Activated CD8-positive, alpha-beta memory T cell treated with anti-CD3 and anti-CD28 coated beads, Interleukin-2, amount 10 ng/mL, durations not matched to agents 7 days and 5 days (primary cell): Measurements from ENCODE around the gene HGD. TPM values are rescaled to one million over a fixed set of nuclear protein-coding genes. Genes with fewer than 3 reads are reported as not detected.

Experiments used
- ATAC-seq: fragments of 150-1000 bp; cut with Tn5 transposase; one replicate; pipeline ENCODE4 v1.10.0; 2021; ENCODE audit warnings: moderate library complexity
- CTCF ChIA-PET: fragments of 350-600 bp; sonication (Branson Sonifier 250); formaldehyde crosslinking; loops from one replicate; lab custom pipeline; 2021; ENCODE audit warnings: antibody characterized with exemption; lab: Charles Lee
- DNase-seq: peaks from one replicate; pipeline ENCODE4 v3.0.0-alpha.2; 2020
- H3K27ac Mint-ChIP-seq: one replicate; pipeline ENCODE4 v1.8.0; 2021; ENCODE audit warnings: mild to moderate bottlenecking, mixed read lengths
- H3K27me3 Mint-ChIP-seq: one replicate; pipeline ENCODE4 v1.8.0; 2021; ENCODE audit warnings: mixed read lengths
- H3K36me3 Mint-ChIP-seq: one replicate; pipeline ENCODE4 v1.8.0; 2021; ENCODE audit warnings: mild to moderate bottlenecking, mixed read lengths
- H3K4me1 Mint-ChIP-seq: one replicate; pipeline ENCODE4 v1.8.0; 2021; ENCODE audit warnings: mixed read lengths
- H3K4me3 Mint-ChIP-seq: one replicate; pipeline ENCODE4 v1.8.0; 2021; ENCODE audit warnings: mild to moderate bottlenecking, moderate library complexity, mixed read lengths
- H3K9me3 Mint-ChIP-seq: one replicate; pipeline ENCODE4 v1.8.0; 2022; ENCODE audit warnings: low read depth, mixed read lengths
- total RNA-seq, 2 experiments: library from RNA; stranded (reverse); gene quantifications; one replicate each; pipeline ENCODE4 v1.2.3, GENCODE V29; 2021

Gene HGD
- total RNA-seq, 2 experiments from 2014 or later = 0.23 to 0.49 TPM

GRCh38 chr3:120604784-120605183, 77.3 kb downstream of the HGD start:
- no peaks in the 10 kb centered on the region for H3K9me3 Mint-ChIP-seq
- no peak for ATAC-seq

GRCh38 chr3:120604382-120604781, 77.7 kb downstream of the HGD start:
- H3K9me3 Mint-ChIP-seq = no peaks in the 10 kb centered on the region
- no peaks in the 10 kb centered on the region for H3K27me3 Mint-ChIP-seq
- no peak overlapping the region for H3K27ac Mint-ChIP-seq
- ATAC-seq (no peak), DNase-seq (no peak)
- H3K4me3 Mint-ChIP-seq = no peak overlapping the region
- H3K36me3 Mint-ChIP-seq = peaks cover 19% of the 10 kb centered on the region
- H3K4me1 Mint-ChIP-seq = no peaks in the 10 kb centered on the region
- CTCF ChIA-PET = interaction anchor here (1.2 kb wide), 1 partner anchor 10 kb away, joined by 4 read pairs; no protein-coding TSS in a partner anchor

More at GRCh38 chr3:120604784-120605183, 77.3 kb downstream of the HGD start:
- DNase-seq = no peak
- Mint-ChIP-seq H3K36me3 (peaks cover 19% of the 10 kb centered on the region), H3K27ac (no peak overlapping the region), H3K4me1 (no peaks in the 10 kb centered on the region), H3K4me3 (no peak overlapping the region), H3K27me3 (no peaks in the 10 kb centered on the region)
- CTCF ChIA-PET = interaction anchor here (0.6 to 1.2 kb wide), 2 partner anchors 9 to 45 kb away, joined by 4 to 6 read pairs; no protein-coding TSS in a partner anchor

GRCh38 chr3:120602682-120603081, 79.4 kb downstream of the HGD start:
- DNase-seq (no peak), ATAC-seq (no peak)
- CTCF ChIA-PET = no interaction called here
- Mint-ChIP-seq H3K4me3 (no peak overlapping the region), H3K27ac (no peak overlapping the region), H3K9me3 (no peaks in the 10 kb centered on the region), H3K4me1 (no peaks in the 10 kb centered on the region), H3K27me3 (no peaks in the 10 kb centered on the region), H3K36me3 (peaks cover 19% of the 10 kb centered on the region)

- H3K4me3 Mint-ChIP-seq = no peak overlapping the region
- ATAC-seq = no peak
- DNase-seq = no peak
- CTCF ChIA-PET = no interaction called here
- H3K4me1 Mint-ChIP-seq = no peaks in the 10 kb centered on the region
- H3K36me3 Mint-ChIP-seq = peaks cover 19% of the 10 kb centered on the region
- H3K9me3 Mint-ChIP-seq = no peaks in the 10 kb centered on the region
- no peaks in the 10 kb centered on the region for H3K27me3 Mint-ChIP-seq
- no peak overlapping the region for H3K27ac Mint-ChIP-seq
Observed at GRCh38 chr3:120601554-120601953, 80.5 kb downstream of the HGD start.

GRCh38 chr3:120599211-120599610, 82.8 kb downstream of the HGD start:
- CTCF ChIA-PET = no interaction called here
- no peak for DNase-seq
- Mint-ChIP-seq H3K27me3 (no peaks in the 10 kb centered on the region), H3K4me3 (no peak overlapping the region), H3K27ac (no peak overlapping the region), H3K9me3 (no peaks in the 10 kb centered on the region), H3K4me1 (peaks cover 10% of the 10 kb centered on the region), H3K36me3 (peaks cover 21% of the 10 kb centered on the region)
- ATAC-seq = no peak

- H3K9me3 Mint-ChIP-seq = no peaks in the 10 kb centered on the region
- no peak for ATAC-seq
Observed at GRCh38 chr3:120597445-120598049, 84.5 kb downstream of the HGD start.

GRCh38 chr3:120596853-120597223, 85.2 kb downstream of the HGD start:
- DNase-seq (no peak), ATAC-seq (no peak)
- Mint-ChIP-seq H3K27me3 (no peaks in the 10 kb centered on the region), H3K4me3 (peak overlapping the region; percentile 82), H3K36me3 (peaks cover 12% of the 10 kb centered on the region), H3K27ac (peak overlapping the region; percentile 92), H3K9me3 (no peaks in the 10 kb centered on the region), H3K4me1 (peaks cover 10% of the 10 kb centered on the region)
- CTCF ChIA-PET = interaction anchor here (1.0 to 2.4 kb wide), 4 partner anchors 36 to 197 kb away, joined by 3 to 18 read pairs (median 10); no protein-coding TSS in a partner anchor

More at GRCh38 chr3:120597445-120598049, 84.5 kb downstream of the HGD start:
- CTCF ChIA-PET = interaction anchor here (0.7 to 2.4 kb wide), 5 partner anchors 37 to 908 kb away, joined by 3 to 11 read pairs (median 3); no protein-coding TSS in a partner anchor
- Mint-ChIP-seq H3K4me1 (peaks cover 10% of the 10 kb centered on the region), H3K4me3 (peak overlapping the region; percentile 82), H3K27me3 (no peaks in the 10 kb centered on the region), H3K27ac (no peak overlapping the region), H3K36me3 (peaks cover 18% of the 10 kb centered on the region)
- no peak for DNase-seq

GRCh38 chr3:120596116-120596852, 85.8 kb downstream of the HGD start, which contains the start of gene NDUFB4:
TSS of gene NDUFB4 (plus strand) at chr3:120596336. CDS start at chr3:120596360, 24 bp downstream.
- DNase-seq (peak; percentile 97), ATAC-seq (peak; percentile 99)
- Mint-ChIP-seq H3K4me1 (peaks cover 10% of the 10 kb centered on the region), H3K27ac (peak within 1 kb of the TSS; percentile 92), H3K4me3 (peak within 1 kb of the TSS; percentile 82), H3K9me3 (no peaks in the 10 kb centered on the region), H3K27me3 (no peaks in the 10 kb centered on the region), H3K36me3 (peaks cover 7% of the 10 kb centered on the region)
- CTCF ChIA-PET = interaction anchor here (0.7 to 2.4 kb wide), 7 partner anchors 29 to 198 kb away, joined by 3 to 18 read pairs (median 8); partner anchors contain the start of genes GTF2E1 and RABL3

GRCh38 chr3:120595788-120596115, 86.3 kb downstream of the HGD start:
- Mint-ChIP-seq H3K36me3 (peaks cover 5% of the 10 kb centered on the region), H3K4me1 (peaks cover 10% of the 10 kb centered on the region), H3K9me3 (no peaks in the 10 kb centered on the region), H3K27ac (peak overlapping the region; percentile 92), H3K27me3 (no peaks in the 10 kb centered on the region), H3K4me3 (peak overlapping the region; percentile 82)
- DNase-seq = no peak
- CTCF ChIA-PET = interaction anchor here (0.7 to 2.4 kb wide), 8 partner anchors 28 to 198 kb away, joined by 3 to 18 read pairs (median 8); partner anchors contain the start of genes GTF2E1 and RABL3
- no peak for ATAC-seq

- Mint-ChIP-seq H3K27me3 (peaks cover 7% of the 10 kb centered on the region), H3K4me1 (no peaks in the 10 kb centered on the region), H3K9me3 (no peaks in the 10 kb centered on the region), H3K27ac (no peak overlapping the region), H3K4me3 (no peak overlapping the region), H3K36me3 (no peaks in the 10 kb centered on the region)
- CTCF ChIA-PET = no interaction called here
- no peak for DNase-seq
- ATAC-seq = no peak
Observed at GRCh38 chr3:120587332-120587975, 94.6 kb downstream of the HGD start.

Other genes with a start within 250 kb of the HGD start
- gene FSTL1, start 231.2 kb downstream of the HGD start, total RNA-seq = 1 to 10 TPM in 1 of 2 experiments, under 1 TPM in 1; 0.16 to 1.3 TPM
- gene NDUFB4, start 85.9 kb downstream of the HGD start, total RNA-seq = 100 to 1,000 TPM; 117 to 124 TPM
- 10 to 100 TPM; 18.8 to 21.0 TPM for gene RABL3, start 60.3 kb upstream of the HGD start, total RNA-seq
- 10 to 100 TPM; 25.4 to 32.6 TPM for gene GTF2E1, start 60.5 kb upstream of the HGD start, total RNA-seq
- gene STXBP5L, start 226.0 kb upstream of the HGD start, total RNA-seq = not detected